Measurements from ENCODE around the gene PMPCB.

DNA sequence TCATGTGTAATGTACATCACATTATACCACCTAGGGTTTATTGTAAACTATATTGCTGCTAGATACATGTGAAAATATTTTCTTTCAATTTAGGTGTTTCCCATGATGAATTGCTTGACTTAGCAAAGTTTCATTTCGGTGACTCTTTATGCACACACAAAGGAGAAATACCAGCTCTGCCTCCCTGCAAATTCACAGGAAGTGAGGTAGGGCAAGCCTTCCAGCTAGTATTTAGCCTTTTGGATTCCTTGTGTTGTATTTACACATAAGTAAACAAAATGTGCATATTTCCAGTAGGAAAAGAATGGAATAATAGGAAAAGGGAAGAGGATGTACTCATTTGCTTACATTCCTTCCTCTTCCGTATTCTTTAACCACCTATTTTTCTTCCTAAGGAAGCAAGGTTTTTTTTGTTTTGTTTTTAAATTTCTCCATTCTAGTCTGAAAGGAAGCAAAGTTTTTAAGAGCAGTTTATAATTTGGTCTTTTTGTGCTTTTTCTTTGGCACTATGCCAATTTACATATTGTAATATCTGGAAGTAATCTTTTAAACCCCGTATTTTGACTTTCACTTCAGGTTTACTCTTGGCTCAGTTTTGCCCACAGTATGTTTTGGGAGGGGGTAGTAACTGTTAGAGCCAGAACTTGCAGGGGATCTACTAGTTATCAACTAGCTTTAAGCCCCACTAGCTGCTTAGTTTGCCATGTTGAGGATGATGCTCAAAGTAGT is 10.4 kb downstream of the PMPCB start:
- TF ChIP-seq, protein P1, sequence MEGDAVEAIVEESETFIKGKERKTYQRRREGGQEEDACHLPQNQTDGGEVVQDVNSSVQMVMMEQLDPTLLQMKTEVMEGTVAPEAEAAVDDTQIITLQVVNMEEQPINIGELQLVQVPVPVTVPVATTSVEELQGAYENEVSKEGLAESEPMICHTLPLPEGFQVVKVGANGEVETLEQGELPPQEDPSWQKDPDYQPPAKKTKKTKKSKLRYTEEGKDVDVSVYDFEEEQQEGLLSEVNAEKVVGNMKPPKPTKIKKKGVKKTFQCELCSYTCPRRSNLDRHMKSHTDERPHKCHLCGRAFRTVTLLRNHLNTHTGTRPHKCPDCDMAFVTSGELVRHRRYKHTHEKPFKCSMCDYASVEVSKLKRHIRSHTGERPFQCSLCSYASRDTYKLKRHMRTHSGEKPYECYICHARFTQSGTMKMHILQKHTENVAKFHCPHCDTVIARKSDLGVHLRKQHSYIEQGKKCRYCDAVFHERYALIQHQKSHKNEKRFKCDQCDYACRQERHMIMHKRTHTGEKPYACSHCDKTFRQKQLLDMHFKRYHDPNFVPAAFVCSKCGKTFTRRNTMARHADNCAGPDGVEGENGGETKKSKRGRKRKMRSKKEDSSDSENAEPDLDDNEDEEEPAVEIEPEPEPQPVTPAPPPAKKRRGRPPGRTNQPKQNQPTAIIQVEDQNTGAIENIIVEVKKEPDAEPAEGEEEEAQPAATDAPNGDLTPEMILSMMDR (IDR thresholded peaks at IDR 0.05): no peak
- no peak for TF ChIP-seq POLR2A (IDR thresholded peaks at IDR 0.05)
